OCI-M1 (cell line): ENCODE results near the gene KCNA3.

Experiments used
- DNase-seq: peaks from one replicate; lab custom pipeline; 2025; lab: John Stamatoyannopoulos, UW

The KCNA3 gene

GRCh38 chr1:110638058-110638457, 36.7 kb downstream of the KCNA3 start:
- no peak for DNase-seq

GRCh38 chr1:110637475-110637874, 37.3 kb downstream of the KCNA3 start:
- DNase-seq, result no peak

- no peak for DNase-seq
These were observed 38.4 kb downstream of the KCNA3 start for GRCh38 chr1:110636149-110636935.

- no peak for DNase-seq
These were observed 39.3 kb downstream of the KCNA3 start for GRCh38 chr1:110635434-110635833.

- no peak for DNase-seq
These were observed 40.1 kb downstream of the KCNA3 start for GRCh38 chr1:110634455-110635311.

GRCh38 chr1:110634086-110634454, 40.7 kb downstream of the KCNA3 start:
- no peak for DNase-seq

- no peak for DNase-seq
These were observed 41.1 kb downstream of the KCNA3 start for GRCh38 chr1:110633646-110634030.

GRCh38 chr1:110631836-110632620, 42.7 kb downstream of the KCNA3 start:
- no peak for DNase-seq

- DNase-seq, result peak; percentile 76
These were observed 43.7 kb downstream of the KCNA3 start for GRCh38 chr1:110630839-110631663.

- DNase-seq, result no peak
These were observed 46.2 kb downstream of the KCNA3 start for GRCh38 chr1:110628323-110629105.

GRCh38 chr1:110627764-110628163, 47.0 kb downstream of the KCNA3 start:
- no peak for DNase-seq

GRCh38 chr1:110626889-110627288, 47.9 kb downstream of the KCNA3 start:
- no peak for DNase-seq
